GM19193 (cell line): ENCODE measurements around the gene MDH2.

Experiments
- POLR2A ChIP-seq: IDR thresholded peaks from 4 replicates; pipeline ENCODE4 v1.6.1; 2011; ENCODE audit not compliant: insufficient read depth, insufficient read length; ENCODE audit errors: extremely low read depth

The MDH2 gene

DNA sequence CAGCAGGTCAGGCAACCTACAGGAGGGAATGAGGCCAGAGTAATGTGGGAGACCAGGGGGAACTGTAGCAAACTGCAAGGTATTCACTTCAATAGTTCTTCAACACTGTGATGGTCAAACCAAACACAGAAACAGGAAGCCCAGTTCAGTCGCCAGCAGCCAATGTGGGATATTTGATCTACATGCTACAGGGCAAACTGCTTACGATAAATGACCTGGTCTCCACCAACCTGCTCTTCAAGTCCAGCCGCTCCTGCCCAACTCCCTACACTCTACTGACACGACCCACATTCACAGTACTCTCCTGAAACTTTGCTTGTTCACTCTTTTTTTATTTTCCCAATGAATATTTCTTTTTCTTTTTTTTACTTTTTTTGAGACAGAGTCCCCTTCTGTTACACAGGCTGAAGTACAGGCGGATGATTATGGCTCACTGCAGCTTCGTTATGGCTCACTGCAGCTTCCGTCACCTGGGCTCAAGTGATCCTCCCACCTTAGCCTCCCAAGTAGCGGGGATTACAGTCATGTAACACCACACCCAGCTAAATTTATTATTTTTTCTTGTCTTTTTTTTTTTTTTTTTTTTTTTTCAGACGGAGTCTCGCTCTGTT lies 42.1 kb downstream of the MDH2 start:
- TF ChIP-seq POLR2A, result no peak

GRCh38 chr7:76091506-76091905 lies 43.6 kb downstream of the MDH2 start:
- no peak for TF ChIP-seq POLR2A

DNA sequence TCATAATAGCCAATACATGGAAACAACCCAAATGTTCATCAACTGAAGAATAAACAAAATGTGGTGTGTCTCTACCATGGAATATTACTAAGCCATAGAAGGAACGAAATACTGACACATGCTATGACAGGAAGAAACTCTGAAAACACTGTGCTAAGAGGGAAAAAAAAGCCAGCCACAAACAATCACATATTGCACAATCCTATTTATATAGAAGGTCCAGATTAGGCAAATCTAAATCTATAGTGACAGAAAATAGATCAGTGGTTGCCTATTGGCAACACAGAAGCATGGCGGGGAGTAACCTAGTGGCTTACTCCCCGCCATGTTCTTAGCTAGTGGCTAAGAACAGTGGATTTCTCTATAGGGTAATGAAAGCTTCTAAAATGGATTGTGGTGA lies 48.0 kb downstream of the MDH2 start:
- no peak for TF ChIP-seq POLR2A

- TF ChIP-seq POLR2A, result no peak
Measured at GRCh38 chr7:76106893-76107292, 59.0 kb downstream of the MDH2 start.

GRCh38 chr7:76108540-76109233 lies 60.8 kb downstream of the MDH2 start:
- no peak for TF ChIP-seq POLR2A
